Suppressor macrophage treated with lipopolysaccharide for 4 hours (primary cell): ENCODE results near the gene MYH3.
A peak's percentile ranks its signal among the peaks of the same experiment; 100 is the strongest.
"Not testable (repeated sequence)": the region's sequence is repeated elsewhere in the genome, so short reads cannot be mapped to it uniquely, and the experiment has no call there.

Experiments
- DNase-seq: peaks from one replicate; pipeline ENCODE4 v3.0.0-alpha.2; 2020

Gene MYH3

GRCh38 chr17:10657148-10657547, at the start of gene MYH3:
Gene MYH3, minus strand, starts transcription at chr17:10657309. Its CDS starts 2,245 bp downstream, at chr17:10655064.
- DNase-seq = no peak

GRCh38 chr17:10705727-10706126, 48.6 kb upstream of the MYH3 start:
- DNase-seq = no peak

- DNase-seq = peak; percentile 22
These were observed 45.5 kb upstream of the MYH3 start for GRCh38 chr17:10702574-10702973.

GRCh38 chr17:10699856-10700255, 42.7 kb upstream of the MYH3 start:
- DNase-seq = no peak

GRCh38 chr17:10698096-10698818, 41.1 kb upstream of the MYH3 start:
- DNase-seq = peak; percentile 43

GRCh38 chr17:10697092-10698081, 40.3 kb upstream of the MYH3 start, which contains the start of the genes ADPRM and SCO1:
Gene ADPRM, plus strand, starts transcription at chr17:10697594. Its CDS starts 7,333 bp downstream, at chr17:10704927.
Gene SCO1, minus strand, starts transcription at chr17:10697533. Its CDS starts 26 bp downstream, at chr17:10697507.
- DNase-seq = peak; percentile 97

GRCh38 chr17:10695875-10696407, 38.8 kb upstream of the MYH3 start:
- not testable (repeated sequence) for DNase-seq

- no peak for DNase-seq
These were observed 30.4 kb upstream of the MYH3 start for GRCh38 chr17:10687499-10687898.

- peak; percentile 43 for DNase-seq
These were observed 26.7 kb upstream of the MYH3 start for GRCh38 chr17:10683853-10684252.

- DNase-seq = no peak
These were observed 24.8 kb upstream of the MYH3 start for GRCh38 chr17:10681866-10682446.

- DNase-seq = no peak
These were observed 17.6 kb upstream of the MYH3 start for GRCh38 chr17:10674704-10675103.

- DNase-seq = no peak
These were observed 16.2 kb upstream of the MYH3 start for GRCh38 chr17:10673312-10673711.

GRCh38 chr17:10668775-10669174, 11.7 kb upstream of the MYH3 start:
- DNase-seq = no peak

- DNase-seq = no peak
These were observed 9.8 kb upstream of the MYH3 start for GRCh38 chr17:10666906-10667305.

GRCh38 chr17:10664571-10664970, 7.5 kb upstream of the MYH3 start:
- no peak for DNase-seq

- no peak for DNase-seq
These were observed 6.1 kb upstream of the MYH3 start for GRCh38 chr17:10663231-10663630.

- no peak for DNase-seq
These were observed 4.3 kb upstream of the MYH3 start for GRCh38 chr17:10661437-10661836.

- DNase-seq = no peak
These were observed 770 bp upstream of the MYH3 start for GRCh38 chr17:10657879-10658278.

GRCh38 chr17:10653987-10654386, 3.1 kb downstream of the MYH3 start:
- no peak for DNase-seq

GRCh38 chr17:10652984-10653659, 4.0 kb downstream of the MYH3 start:
- DNase-seq = peak; percentile 42

GRCh38 chr17:10651927-10652326, 5.2 kb downstream of the MYH3 start:
- DNase-seq = no peak

GRCh38 chr17:10649602-10650001, 7.5 kb downstream of the MYH3 start:
- DNase-seq = no peak
